T follicular helper cell (primary cell): ENCODE results near the gene HERPUD2.
"Not testable (repeated sequence)": the region's sequence is repeated elsewhere in the genome, so short reads cannot be mapped to it uniquely, and the experiment has no call there.

Source experiments
- DNase-seq: peaks from one replicate; pipeline ENCODE4 v3.0.0-alpha.2; 2020; ENCODE audit warnings: low read depth

Gene HERPUD2

DNA sequence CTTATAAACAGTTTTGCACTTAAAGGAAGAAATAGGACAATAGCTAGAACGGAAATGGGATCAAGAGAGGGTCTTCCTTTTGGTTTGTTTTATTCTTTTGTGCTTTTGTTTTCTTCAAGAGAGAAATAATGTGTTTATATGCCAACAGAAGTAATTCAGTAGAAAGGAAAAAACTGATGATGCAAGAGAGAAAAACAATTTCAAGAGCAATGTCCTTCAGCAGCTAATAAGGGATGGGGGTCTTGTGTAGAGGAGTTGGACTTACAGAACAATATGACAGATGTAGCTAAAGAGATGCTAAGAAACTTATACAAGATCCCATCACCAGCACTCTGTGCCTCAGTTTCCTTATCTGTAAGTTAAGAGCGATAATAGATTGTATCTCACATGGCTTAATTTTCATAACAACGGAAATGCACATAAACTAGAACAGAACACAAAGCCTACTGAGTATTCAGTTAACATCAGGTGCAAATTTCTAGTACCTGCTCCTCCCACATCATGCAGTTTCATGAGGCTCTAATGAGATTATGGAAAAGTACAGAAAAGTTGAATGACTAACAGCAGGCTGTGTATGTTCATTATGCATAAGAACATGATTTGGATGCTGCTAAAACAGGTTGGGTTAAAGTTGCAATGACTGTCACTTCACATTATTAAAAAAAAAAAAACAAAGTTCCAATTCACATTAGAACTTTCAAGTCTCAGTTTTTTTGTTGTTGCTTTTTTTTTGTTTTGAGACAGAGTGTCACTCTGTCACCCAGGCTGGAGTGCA lies 17.2 kb downstream of the HERPUD2 start:
- DNase-seq: no peak

DNA sequence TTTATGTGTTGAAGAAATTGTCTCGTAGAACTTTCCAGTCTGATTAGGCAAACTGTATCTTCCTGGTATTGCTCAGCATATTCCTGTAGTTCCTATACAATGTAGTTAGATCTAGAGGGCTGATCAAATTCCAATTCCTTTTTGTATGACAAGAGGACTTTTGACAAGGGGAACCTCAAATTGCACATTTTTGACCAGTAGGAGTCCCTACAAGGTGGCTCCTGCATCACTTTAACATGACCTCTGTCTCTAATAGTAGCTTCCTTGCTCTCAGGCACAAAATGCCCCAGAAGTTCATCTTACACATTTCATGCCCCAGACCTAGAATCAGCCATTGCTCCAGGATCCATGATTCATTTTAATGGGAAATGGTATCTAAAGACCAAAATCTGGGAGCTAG lies 18.7 kb downstream of the HERPUD2 start:
- no peak for DNase-seq

DNA sequence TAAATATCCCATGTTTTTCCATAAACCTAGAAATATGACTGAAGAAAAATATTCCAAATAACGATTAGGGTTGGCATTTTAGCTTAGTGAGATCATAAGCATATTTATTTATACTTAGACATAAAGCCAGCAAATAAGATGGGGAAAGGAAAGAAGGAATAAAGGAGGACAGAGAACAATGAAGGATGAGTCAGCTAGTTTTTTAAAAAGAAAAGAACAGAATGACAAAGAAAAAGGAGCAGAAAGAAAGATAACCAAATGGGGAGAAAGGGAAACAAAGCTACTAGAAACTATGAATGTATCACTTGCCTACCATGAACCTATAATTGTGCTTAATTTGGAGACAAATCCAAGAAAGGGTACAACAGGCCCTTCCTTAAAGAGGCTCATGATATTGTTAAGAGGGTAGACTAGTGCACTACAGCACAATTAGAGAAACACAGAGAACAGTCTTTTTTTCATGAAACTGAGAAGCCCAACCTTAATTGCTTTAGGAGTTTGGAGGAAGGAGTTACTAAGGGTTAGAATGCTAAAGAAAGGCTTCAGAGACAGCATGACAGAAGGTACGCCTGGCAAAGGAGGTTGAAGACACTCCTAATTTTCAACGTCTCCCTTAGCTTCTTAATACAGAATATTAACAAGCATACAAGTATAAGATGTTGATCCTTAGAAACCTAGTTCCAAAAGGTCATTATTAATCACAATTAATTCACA lies 23.9 kb downstream of the HERPUD2 start:
- no peak for DNase-seq

DNA sequence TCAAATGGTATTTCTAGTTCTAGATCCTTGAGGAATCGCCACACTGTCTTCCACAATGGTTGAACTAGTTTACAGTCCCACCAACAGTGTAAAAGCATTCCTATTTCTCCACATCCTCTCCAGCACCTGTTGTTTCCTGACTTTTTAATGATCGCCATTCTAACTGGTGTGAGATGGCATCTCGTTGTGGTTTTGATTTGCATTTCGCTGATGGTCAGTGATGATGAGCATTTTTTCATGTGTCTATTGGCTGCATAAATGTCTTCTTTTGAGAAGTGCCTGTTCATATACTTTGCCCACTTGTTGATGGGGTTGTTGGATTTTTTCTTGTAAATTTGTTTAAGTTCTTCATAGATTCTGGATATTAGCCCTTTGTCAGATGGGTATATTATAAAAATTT lies 34.5 kb downstream of the HERPUD2 start:
- DNase-seq: not testable (repeated sequence)

DNA sequence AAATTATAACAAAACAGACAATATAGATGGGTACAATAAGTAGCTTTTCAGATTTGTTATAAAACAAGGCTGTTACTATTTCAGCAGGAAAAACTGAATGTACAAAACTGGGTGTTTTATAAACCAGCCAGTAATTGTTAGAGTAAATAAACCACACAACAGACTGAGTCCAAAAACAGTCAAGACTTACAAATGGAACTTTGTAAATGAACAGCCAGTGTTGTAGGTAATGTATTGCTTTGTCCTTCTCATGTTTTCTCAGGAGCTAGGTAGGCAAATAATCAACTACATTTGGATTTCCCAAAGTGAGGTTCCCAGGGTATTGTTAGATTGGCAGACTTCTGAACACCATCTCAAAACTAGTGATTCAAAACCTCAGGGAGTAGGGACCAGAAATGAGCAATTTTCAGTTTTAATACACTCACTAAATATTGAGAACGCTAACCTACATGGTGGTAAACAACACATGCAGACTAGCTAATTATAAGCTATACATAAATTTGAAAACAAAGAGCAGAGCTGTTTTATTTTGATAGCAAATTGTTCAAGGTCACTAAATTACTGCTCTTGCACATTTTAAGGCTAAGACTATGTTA lies 36.2 kb downstream of the HERPUD2 start:
- no peak for DNase-seq

DNA sequence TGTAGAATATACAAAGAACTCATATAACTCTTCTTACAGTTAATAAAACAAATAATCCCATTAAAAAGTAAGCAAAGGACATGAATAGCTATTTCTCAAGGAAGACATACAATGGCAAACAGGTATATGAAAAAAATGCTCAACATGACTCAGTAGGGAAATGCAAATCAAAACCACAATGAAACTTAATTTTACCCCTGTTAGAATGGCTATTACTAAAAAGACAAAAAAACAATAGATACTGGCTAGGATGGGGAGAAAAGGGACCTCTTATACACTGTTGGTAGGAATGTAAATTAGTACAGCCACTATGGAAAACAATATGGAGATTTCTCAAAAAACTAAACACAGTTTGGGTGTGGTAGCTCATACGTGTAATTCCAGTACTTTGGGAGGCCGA lies 37.8 kb downstream of the HERPUD2 start:
- DNase-seq: no peak

DNA sequence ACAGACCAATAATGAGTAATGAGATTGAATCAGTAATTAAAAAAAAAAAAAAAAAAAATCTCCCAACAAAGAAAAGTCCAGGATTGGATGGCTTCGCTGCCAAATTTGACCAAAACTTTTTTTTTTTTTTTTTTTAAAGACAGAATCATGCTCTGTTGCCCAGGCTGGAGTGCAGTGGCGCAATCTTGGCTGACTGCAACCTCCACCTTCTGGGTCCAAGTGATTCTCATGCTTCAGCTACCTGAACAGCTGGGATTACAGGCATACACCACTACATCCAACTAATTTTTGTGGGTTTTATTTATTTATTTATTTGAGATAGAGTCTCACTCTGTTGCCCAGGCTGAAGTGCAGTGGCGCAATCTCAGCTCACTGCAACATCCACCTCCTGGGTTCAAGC lies 40.4 kb downstream of the HERPUD2 start:
- DNase-seq: not testable (repeated sequence)

DNA sequence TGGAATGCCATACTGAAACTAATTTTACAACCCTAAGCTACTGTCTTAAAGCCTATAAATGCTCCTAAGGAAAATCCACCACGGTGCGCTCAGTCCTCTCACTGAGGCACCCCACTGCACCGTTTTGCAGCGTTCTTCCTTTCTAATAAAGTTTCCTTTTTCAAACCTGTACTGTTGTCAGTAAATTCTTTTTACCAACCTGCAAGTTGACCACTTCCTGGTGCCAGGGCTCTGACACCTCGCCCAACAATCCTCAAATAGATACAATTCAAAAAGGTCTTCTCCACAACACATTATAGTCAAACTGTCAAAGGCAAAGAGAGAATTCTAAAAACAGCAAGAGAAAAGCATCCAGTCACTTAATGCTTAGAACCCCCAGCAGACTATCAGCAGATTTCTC lies 42.8 kb downstream of the HERPUD2 start:
- DNase-seq: no peak

DNA sequence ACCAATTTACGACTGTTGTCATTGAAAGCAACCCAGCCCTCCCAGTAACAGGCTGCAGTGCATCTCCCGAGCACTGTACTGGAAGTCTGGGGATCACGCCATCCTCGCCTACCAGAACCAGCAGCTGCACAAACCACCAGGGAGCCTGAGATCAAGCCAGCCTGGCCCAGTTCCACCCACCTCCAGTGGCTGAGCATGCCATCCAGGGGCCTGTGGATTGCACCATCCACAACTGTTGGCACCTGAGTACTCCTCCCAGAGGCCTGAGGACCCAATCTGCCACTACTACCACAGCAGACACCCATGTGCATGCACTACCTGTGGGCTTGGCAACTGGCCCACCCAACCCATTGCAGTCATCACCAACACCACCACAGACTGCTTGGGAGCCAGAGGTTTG lies 44.2 kb downstream of the HERPUD2 start:
- no peak for DNase-seq

DNA sequence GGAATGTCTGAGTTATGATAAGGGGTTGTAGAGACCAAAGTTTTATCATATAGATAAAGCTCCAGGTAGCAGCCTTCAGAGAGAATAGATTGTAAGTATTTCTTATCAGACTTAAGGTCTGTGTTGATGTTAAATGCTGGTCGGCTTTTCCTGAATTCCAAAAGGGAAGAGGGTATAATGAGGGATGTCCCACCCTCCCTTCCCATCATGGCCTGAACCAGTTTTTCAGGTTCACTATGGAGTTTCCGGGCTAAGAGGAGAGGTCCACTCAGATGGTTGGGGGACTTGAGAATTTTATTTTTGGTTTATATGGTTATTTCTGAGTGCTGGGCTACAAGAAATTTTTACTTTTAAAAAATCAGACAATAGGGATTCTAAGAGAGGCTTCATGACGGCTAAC lies 45.2 kb downstream of the HERPUD2 start:
- no peak for DNase-seq

DNA sequence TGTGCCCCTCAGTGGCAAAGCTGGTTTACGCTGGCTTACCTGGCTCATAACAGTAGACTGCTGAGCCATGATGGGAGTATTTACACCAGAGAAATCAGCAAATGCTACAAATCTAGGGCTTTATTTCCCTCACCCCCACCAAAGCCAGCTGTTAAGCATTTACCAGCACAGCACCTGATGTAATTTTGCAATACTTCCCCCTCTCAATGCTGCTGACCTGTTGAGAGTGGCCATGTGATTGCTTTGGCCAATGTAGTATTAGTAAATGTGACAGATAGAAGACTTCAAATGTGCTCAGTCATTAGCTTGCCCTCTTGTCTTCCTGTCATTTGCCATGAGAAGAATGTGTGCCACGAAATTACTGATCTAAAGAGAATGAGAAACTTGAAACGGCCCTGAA lies 46.6 kb downstream of the HERPUD2 start:
- DNase-seq: no peak

DNA sequence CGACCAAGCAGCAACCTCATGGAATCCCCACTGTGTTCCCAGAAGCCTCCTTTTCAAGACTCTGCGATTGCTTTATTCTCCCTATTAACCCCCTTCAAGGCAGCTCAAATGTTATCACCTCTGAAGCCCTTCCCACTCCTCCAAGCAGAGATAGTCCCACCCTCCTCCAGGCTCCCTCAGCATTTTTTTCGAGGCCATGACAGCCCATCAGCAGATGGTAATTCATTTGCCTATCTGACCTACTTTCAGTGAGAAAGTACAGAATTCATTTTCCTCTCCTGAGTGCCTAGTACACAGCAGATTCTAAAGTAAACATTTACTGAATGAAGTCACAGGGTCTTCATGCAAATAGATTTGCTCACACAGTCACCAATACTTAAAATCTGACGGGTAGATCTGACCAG lies 47.8 kb downstream of the HERPUD2 start:
- no peak for DNase-seq

DNA sequence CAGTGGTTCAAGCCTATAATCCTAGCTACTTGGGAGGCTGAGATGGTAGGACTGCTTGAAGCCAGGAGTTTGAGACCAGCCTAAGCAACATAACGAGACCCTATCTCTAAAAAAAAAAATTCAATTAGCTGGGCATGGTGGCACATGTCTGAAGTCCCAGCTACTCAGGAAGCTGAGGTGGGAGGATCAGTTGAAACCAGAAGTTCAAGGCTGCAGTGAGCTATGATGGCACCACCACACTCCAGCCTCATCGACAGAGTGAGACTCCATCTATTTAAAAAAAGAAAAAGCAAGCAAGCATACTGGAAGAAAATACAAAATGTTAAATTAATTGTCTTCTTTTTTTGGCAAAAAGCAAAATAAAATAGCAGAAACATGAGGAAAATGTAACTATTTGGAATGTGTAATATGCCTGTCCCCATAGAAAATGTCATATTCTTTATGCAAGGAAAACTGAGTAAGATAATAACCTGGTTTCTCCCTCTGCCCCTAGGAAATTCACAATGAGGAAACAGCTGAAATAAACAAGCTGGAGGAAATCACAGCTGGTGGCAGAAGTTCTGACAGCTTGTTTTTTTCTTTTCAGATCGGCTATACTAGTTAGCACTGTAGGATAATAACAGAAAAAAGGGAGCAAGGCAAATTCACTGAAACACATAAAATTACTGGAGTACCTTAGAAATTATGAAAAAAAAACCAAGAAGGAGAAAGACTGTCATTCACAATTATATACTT lies 48.5 kb downstream of the HERPUD2 start:
- DNase-seq: no peak

DNA sequence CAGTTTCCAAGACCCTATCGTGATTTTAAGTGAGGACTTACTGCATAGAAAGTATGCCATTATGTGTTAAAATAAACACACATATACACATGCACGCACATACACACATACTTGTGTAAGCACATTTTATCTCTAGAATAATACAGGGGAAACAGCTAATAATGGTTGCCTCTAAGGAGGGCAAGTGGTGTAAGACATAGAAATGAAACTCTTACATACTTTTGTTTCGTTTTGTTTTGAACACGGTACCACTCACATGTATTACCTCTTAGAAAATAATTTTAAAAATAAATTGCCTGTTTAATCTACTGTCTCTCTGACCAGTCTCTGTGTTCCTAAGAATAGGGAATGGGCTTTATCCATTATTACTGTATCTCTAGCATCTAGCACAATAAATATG lies 49.2 kb downstream of the HERPUD2 start:
- no peak for DNase-seq

DNA sequence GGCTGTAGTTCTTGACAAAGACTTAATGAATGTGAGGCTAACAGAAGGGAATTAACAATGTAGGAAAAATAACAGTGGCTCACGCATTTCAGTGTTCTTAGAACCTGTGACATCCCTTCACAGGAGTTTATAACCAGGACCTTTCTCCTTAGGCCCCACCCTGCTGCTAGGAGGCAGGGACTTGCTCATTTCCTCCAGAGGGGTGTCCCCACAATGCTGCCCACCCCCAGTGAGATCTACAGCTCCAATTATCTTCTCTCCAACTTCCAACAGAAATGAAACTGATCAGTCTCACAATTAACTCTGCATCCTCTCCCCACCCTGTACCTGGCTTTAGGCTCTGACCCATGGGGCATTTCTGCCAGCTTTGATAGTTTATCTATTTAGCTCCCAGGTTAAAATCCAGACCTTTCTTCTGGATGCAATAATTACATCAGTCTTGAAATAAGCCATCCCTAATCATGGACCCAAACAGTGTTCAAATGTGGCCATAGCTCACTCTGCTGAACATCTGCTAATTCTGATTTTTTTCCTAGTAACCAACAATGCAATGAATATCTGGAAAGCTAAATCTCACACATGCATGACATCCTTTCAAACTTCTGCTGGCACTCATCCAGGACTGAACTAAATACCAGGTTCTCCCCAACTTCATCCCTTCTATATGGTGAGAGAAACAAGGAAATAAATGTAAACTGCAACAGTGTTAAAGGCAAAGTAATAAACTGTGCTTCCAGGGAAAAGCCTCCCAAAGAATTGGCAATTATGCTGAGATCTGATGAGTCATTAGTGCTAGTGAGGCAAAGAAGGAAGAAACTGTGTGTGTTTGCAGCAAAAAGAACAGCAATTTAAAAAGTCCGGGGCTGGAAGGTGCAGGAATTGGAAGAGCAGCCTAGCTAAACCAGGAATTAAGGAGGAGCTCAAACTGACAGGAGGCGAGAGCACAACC lies 64.6 kb downstream of the HERPUD2 start:
- DNase-seq: no peak

DNA sequence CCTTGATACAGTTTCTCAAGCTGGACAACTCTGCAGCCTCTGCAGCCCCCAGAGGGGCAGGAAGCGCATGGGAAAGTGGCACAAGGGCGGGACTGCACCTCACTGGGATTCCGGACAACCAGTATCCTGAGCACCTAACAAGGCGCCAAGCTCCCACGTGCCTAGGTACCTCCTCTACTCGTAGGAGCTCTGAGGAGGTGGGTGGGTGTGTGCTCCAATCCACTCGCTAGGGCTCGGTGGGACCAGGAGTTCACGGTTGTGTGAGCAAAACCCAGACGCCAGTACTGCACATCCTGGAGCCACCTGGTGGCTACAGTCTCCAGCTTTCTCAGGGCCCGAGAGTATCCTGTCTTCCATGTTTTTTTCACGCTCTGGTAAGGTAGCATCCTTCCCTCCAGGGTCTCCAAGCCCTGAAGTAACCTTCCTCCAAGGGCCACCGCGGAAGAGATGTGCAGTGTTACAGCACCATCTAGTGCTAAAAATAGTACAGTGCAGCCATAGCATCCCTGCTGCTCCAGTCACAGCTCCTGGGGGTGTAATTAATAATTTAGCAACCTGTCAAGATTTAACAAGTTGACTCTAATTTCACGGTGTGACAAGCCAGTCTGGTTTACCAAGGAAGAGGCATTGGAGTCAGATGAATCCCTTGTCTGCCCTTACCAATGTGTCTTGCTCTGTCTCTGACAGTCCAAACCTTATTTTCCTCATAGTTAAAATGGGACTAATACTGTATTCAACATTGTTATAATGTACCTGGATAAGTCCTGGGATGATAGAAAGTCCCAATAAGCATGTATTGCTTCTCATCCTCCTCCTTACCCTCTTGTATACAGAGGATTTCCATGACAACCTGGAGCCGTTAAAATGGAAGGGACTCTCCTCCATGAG lies 70.4 kb downstream of the HERPUD2 start:
- peak; percentile 13 for DNase-seq

DNA sequence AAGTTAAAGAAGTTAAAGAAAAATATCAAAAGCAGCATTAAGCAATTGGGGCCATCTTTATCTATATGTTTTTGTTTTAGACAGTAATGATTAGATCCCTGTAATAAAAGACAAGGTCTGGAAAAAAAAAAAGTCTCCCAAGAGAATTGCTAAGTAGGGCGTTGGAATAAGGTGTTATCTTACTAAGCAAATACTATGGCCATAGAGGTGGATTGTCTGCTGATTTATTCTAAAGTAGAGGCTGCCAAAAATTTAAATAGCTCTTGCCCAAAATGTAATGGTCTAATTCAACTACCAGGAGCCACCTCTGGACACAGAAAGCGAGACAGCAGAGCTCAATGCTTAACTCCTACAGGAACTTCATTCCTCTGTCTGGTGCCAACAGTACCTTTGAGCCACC lies 71.6 kb downstream of the HERPUD2 start:
- no peak for DNase-seq

DNA sequence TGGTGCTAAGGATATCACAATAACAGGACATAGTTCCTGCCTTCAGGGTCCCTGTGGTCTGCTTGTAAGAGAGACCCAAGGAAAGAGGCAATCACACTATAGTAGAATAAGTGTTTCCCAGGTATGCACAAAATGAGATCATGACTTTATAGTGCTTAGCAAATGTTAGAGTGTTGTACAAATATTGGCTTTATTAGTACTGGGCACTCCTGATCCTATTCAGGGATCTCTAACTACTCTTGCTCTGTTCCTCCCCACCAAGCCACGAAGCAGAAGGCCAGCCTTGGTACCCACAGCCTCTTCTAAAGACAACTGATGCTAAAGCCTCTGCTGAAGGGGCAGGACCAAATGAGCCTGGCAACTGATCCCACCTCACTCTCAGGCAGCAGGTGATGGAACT lies 75.1 kb downstream of the HERPUD2 start:
- no peak for DNase-seq

DNA sequence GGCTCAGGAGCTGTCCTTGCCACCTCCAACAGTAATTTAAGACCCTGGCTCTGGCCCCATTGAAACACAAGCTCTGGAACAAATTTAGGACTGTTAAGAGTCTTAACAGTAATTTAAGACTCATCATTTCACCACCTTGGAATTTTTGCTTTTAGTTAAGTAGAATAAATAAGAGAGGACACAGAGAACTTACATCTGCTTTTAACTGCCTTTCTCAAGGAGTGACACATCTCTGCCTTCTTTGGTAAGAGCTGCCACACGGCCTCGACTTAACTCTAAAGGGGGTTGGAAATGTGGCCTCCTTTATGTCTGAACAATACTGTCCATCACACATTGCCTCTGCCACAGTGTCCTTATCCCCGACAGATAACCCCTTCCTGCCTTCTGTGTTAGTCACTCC lies 77.9 kb downstream of the HERPUD2 start:
- DNase-seq: no peak

DNA sequence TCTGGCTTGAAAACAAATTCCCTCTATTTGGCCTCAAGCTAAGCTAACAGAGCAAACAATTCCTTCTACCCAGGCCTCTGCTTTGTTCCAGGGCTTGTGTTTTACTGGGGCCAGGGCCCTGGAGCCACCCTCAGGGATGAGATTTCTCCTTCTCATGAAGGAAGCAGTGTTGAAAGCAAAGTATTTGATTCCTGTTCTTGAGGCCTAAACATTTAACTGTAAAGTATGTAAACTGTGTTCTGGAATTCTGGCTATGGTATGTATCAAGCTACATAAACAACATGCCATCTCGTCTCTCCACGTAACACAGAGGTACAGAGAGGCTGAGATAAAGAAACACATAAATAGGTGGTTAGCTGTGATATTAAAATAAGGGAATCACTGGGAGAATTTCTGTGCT lies 81.8 kb downstream of the HERPUD2 start:
- DNase-seq: no peak
